Anterior cingulate cortex (tissue), 58 donors: ENCODE data around the gene ZSCAN4.

Experiments
- DNase-seq, 58 donors: peaks; one replicate each; lab custom pipeline; 2025; lab: John Stamatoyannopoulos, UW

ZSCAN4 gene

DNA sequence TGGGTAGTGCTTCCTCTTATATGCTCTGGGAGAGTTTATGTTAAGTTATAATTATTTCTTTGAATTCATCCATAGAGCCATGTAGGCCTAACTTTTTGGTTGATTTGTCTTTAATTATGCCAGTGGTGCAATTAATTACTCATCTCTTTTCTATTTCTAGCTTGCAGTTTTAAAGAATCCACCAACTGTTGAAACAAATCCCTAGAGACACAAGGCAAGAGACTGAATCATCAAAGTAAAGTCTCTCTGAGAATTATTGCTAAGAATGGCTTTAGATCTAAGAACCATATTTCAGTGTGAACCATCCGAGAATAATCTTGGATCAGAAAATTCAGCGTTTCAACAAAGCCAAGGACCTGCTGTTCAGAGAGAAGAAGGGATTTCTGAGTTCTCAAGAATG is 7.1 kb downstream of the ZSCAN4 start:
- DNase-seq, result no peak

GRCh38 chr19:57682226-57682766 is 13.6 kb downstream of the ZSCAN4 start:
- DNase-seq, result peak in 3 of 58 donors; percentile 11 to 42 (median 23)

DNA sequence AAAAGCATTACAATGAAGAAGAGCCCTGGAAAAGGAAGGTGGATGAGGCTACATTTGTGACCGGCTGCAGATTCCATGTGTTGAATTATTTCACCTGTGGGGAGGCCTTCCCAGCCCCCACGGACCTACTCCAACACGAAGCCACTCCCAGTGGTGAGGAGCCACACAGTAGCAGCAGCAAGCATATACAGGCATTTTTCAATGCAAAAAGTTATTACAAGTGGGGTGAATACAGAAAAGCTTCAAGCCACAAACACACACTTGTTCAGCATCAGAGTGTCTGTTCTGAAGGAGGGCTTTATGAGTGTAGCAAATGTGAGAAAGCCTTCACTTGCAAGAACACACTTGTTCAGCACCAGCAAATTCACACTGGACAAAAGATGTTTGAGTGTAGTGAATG is 18.0 kb downstream of the ZSCAN4 start:
- no peak for DNase-seq

- DNase-seq, result no peak
Observed at GRCh38 chr19:57687363-57688010, 18.8 kb downstream of the ZSCAN4 start.

DNA sequence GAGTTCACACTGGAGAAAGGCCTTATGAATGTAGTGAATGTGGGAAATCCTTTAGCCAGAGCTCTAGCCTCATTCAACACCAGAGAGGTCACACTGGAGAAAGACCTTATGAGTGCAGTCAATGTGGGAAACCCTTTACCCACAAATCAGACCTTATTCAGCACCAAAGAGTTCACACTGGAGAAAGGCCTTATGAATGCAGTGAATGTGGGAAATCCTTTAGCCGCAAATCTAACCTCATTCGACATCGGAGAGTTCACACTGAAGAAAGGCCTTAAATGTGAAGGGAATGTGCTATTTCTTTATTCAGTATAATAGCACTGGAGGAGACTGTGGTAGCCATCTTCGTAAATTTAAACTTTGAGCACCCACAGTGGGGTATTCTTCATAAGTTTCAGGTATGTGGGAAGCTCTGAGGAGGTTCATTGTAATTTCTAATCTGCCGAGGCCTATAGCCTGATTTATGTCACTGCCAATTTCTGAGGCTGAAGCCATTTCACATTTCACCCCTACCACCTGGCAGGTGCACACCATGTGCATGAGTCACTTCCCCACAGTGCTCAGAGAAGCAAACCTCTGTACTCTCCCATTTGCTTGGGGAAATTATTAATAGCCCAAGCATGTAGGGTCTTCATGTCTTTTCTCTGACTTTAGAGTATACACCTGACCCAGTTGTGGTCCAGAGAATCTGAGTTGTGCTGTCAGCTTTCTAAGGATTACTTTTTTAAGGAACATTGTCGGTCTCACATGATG is 19.5 kb downstream of the ZSCAN4 start:
- DNase-seq, result no peak

- no peak for DNase-seq
Observed at GRCh38 chr19:57689750-57690149, 21.0 kb downstream of the ZSCAN4 start.

GRCh38 chr19:57701625-57702024 is 32.9 kb downstream of the ZSCAN4 start:
- no peak for DNase-seq

GRCh38 chr19:57706346-57706745 is 37.6 kb downstream of the ZSCAN4 start:
- DNase-seq, result no peak

GRCh38 chr19:57708641-57709361 is 40.1 kb downstream of the ZSCAN4 start, which contains the start of gene ZNF154:
Gene ZNF154 (minus strand): TSS chr19:57709204. CDS start chr19:57708971, 233 bp downstream.
- DNase-seq, result peak in 57 of 58 donors; percentile 12 to 78 (median 47)

GRCh38 chr19:57709616-57710015 is 40.9 kb downstream of the ZSCAN4 start:
- no peak for DNase-seq

- no peak for DNase-seq
Observed at GRCh38 chr19:57712222-57712621, 43.5 kb downstream of the ZSCAN4 start.

DNA sequence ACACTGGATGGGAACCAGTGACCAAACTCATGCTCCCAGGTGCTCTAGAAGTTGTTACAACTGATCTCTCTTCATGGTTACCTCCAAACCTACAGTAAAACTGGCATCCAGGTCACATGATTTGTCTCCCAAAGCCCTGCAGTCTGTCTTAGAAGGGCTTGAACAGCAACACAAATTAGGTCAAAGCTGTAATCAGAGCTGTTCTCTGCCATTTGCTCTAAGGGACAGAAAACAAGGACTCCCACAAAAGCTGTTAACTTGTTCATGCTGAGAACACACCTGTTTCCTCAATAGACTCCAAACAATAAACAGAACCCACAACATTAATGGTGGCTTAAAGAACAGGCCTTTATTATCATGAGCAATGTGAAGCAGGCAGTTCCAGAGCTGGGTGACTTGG is 50.7 kb downstream of the ZSCAN4 start:
- no peak for DNase-seq

DNA sequence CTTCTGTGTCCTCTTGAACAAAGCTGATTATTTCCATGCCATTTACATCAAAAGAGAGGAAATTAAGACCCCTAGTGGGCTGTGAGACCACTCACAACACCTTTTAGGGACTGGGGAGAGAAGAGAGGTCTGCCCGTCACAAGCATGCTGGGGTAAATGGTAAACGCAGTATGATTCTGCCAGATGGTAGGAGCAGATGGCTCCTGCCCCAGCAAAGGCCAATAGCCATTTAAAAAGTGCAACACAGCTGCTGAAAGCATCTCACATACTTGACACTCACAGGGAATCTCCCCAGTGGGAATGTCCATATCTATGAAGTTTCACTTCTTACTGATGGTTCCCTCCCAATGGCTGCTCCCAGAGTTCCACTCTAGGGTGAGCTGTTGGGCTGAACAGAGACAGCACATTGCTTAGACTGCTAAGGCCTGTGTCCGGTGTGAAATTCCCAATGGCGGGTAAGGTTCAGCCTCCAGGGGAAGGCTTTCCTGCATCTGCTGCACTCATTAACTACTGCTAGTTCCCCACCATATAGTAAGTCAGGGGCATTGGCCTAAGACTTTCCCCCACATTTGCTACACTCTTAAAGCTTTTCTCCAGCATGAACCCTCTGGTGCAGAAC is 51.3 kb downstream of the ZSCAN4 start:
- no peak for DNase-seq

- no peak for DNase-seq
Observed at GRCh38 chr19:57720878-57721277, 52.1 kb downstream of the ZSCAN4 start.
